KBM-7 (cell line): ENCODE results near the gene ARID5B.

Source experiments
- DNase-seq: peaks from one replicate; pipeline ENCODE4 v3.0.0-alpha.2; 2015
- in situ Hi-C: fragments of 300-500 bp; cut with MboI; formaldehyde crosslinking; loops from 2 replicates; pipeline ENCODE4 v1.14.3; 2020; ENCODE audit warnings: low sequenced_read_pairs, low pct_unique_long_range_greater_than_20kb, mixed read lengths

Gene ARID5B

DNA sequence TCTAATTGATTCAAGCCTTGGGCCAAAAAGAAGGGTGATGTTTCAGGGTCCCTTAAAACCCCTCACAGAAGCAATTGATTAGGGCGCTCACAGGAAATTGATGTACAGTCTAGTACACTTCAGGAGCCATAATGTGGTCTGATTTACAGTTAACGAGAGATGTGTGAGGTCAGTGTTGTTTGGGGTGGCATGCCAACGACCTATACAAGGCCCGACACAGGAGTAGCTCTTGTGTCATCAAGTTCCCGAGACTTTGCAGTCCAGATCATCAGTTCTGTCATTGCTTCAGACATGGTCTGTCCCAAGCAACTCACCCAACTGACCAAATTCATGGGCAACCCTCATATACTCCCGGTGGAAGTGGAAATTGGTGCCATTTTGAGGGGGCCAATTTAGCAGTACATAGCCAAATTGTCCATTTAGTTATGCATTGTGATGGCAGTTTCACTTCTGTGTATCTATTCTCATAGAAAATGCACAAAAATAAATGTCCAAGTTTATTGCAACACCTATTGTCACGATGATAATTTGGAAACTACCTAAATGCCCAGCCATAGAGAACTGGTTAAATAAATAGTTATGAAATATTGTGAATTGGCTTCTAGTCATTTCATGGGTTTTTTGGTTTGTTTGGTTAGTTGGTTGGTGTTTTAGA, 18.0 kb upstream of the ARID5B start:
- in situ Hi-C loops: no loop called here
- no peak for DNase-seq

DNA sequence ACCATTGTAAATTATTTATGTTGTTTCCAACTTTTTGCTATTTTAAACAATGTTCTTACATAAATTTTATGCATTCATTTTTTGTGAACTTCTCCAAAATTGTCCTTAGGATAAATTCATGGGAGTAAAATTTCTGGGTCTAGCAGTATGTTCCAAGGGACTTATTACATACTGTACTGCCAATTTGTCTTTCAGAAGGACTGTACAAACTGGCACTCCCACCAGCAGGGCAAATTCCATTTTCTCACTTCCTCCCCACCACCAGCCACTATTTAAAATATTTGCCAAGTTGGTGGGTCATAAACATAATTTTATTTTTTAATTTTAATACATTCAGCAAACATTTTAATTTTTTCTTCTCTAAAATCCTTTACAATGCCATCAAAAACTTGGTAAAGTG, 13.7 kb upstream of the ARID5B start:
- in situ Hi-C loops: no loop called here
- DNase-seq: no peak

DNA sequence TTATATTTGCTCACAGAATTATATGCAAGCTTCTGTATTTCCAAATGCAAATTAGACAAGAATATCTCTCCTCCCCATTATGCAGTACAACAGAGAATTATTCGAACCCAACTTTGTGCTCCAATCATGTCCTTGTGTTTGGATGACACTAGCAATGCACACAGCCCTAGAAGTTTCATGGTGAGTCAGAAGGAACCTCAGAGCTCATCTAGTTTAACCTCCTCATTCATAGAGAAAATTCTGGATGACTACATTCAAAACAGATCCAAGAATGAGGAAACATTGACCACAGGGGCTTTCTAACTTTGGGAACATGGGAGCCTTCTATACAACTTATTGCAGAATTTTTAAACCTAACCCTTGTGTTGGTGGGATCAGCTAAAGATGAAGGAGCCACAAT, 12.8 kb upstream of the ARID5B start:
- DNase-seq: no peak
- in situ Hi-C loops: no loop called here

DNA sequence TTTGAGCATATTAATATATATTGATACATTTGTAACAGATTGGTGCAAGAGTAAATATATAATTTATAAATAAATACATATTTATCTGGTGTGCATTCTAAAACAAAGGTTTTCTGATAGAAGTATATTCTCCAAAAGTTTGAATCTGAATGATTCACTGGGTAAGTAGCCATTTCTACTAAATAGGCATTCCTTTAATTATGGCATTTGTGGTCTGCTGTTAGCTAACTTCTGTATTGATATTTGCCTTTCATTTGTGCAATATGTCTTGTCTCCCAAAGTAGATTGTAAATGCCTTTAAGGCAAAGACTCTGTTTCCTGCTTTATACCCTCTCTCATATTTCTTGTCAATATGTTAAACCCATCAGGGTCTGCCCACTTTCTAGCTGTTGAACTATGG, 11.1 kb upstream of the ARID5B start:
- in situ Hi-C loops: no loop called here
- no peak for DNase-seq

DNA sequence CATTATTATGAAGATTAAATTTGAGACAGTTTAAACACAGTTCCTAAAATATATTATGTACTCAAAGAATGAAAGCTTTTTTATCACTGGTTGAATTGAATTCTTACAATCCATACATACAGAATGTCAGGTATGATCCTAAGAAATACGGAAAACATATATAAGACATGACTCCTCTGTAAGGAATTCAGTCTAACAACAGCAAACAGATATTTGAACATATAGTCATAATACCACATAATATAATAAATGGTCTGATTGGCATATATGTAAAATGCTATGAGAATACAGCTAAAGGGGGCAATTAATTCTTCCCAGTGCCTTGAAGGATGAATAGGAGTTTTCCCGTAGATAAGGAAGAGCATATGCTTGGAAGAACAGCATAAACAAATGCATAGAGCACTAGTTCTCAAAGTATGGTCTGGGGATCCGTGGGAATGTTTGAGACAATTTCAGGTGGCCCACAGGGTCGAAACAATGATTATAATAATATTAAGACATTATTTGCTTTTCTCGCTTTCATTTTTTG, 10.6 kb upstream of the ARID5B start:
- in situ Hi-C loops: no loop called here
- no peak for DNase-seq

GRCh38 chr10:61891906-61892585, 9.5 kb upstream of the ARID5B start:
- in situ Hi-C loops: no loop called here
- DNase-seq: no peak

DNA sequence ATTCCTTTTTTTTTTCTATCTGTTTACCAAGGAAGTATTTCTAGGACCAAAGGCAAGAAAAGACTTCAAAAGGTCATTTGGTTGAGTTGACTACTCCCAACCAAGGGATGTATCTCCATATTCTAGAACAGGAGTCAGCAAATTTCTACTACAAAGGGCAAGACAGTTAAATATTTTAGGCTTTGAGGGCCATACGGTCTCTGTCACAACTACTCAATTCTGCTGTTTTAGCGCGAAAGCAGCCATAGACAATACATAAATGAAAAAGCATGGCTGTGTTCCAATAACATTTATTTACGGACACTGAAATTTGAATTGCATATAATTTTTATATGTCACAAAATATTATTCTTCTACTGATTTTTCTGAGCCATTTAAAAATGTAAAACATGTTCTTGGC, 8.5 kb upstream of the ARID5B start:
- in situ Hi-C loops: no loop called here
- no peak for DNase-seq

- in situ Hi-C loops: no loop called here
- DNase-seq: no peak
Measured at GRCh38 chr10:61894133-61894532, 7.4 kb upstream of the ARID5B start.

DNA sequence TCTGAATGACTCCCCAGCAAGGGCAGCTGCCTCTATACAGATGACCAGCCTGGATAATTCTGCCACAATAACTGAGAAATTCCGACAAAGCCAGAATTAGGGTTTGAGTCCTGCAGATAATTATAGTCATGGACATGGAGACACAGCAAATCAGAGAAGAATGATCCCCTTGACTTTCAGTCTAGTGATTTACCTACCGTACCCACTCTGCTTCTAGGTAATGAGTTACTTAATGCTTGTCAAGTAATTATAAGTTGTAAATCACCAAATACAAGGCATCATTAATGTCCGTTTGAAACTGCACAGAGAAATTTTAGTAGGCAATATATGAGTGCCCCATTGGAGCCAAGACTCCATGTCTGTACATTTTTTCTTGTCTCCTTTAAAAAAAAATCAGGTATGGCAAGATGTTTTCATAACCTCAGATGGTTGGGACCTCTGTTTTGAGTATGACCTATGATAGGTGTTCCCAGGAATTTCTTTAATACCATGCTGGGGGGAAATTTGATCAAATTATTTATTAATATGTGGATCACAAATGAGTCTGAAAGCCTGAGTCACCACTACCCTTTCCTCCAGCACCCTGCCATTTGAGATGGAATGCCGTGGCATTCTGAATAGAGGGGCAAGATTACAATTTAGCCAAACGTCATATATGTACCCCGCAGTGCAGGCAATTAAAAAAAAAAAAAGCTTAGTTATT, 5.5 kb upstream of the ARID5B start:
- no peak for DNase-seq
- in situ Hi-C loops: no loop called here

- DNase-seq: peak; percentile 95
Measured at GRCh38 chr10:61896854-61897661, 4.4 kb upstream of the ARID5B start.

DNA sequence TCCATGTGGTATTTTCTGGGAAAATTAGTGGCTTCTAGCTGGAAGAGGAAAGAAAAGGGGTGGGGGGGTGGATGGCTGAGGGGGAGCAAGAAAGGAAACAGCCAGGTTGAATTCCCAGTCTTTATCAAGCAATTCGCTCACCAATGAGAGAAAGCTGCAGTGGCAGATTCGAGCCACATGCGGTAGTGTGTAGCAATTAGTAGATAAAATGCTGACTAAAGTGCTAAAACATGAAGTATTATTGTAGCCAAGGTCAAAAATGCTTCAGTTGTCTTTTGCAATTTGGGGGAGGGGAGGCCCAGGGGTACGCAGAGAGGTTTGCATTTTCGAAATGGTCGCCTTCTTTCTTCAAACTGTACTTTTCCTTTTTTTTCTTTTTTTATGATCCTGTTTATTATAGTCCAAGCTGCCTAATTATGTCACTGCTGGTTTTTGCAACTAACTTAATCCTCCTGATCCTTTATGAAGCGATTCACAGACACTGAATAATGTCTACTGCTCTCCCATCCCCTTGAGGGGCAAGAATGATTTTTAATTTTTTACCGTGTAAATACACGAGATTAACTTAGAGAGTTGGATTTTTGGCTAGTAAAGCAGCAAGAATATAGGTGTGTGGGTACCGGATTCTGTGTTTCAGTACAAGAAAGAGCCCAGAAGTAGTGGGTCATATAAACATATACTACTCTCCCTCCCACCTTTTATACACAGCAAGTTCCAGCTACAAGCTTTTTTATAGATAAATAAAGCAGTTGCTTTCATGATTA, 3.6 kb upstream of the ARID5B start:
- in situ Hi-C loops: no loop called here
- peak; percentile 34 for DNase-seq

More at GRCh38 chr10:61896854-61897661, 4.4 kb upstream of the ARID5B start:
- in situ Hi-C loops: no loop called here

DNA sequence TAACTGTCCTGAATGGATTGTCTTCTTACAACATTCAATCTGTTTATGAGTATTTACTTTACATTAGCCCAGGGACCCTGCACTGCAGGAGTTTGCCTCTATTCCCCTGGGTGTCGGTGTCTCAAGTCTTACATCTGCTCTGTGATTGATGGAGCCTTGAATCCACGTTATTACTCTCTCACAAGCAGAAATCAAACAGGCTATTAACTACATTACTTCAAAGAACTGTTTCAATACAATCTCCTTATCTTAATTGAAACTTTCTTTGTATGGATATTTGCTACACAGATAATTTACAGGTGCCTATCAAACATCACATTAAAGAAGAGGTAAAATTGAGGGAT, 3.1 kb upstream of the ARID5B start:
- no peak for DNase-seq
- in situ Hi-C loops: no loop called here

DNA sequence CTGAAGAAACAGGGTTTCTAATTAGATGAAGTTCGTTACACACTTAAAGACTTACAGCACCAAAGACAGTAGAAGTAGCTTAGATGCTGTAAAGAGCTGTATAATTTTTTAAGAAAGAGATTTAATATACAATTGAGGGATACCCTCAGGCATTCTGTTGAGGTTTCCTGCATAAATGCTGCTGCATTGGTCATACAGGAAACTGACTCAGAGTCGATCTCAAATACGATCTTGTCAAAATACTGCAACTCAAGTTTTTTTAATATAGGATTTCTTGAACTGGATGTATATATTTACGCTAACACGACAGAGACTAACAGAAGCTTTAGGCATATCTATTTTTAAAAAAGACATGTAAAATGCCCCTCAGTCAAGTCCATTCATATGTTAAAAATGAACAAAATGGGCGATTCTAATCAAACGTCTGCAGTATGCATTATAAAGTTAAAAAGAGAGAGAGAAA, 2.4 kb upstream of the ARID5B start:
- in situ Hi-C loops: no loop called here
- peak; percentile 57 for DNase-seq

GRCh38 chr10:61899663-61899996, 1.9 kb upstream of the ARID5B start:
- in situ Hi-C loops: no loop called here
- no peak for DNase-seq

- in situ Hi-C loops: no loop called here
- DNase-seq: peak; percentile 87
Measured at GRCh38 chr10:61899997-61900828, 1.3 kb upstream of the ARID5B start.

DNA sequence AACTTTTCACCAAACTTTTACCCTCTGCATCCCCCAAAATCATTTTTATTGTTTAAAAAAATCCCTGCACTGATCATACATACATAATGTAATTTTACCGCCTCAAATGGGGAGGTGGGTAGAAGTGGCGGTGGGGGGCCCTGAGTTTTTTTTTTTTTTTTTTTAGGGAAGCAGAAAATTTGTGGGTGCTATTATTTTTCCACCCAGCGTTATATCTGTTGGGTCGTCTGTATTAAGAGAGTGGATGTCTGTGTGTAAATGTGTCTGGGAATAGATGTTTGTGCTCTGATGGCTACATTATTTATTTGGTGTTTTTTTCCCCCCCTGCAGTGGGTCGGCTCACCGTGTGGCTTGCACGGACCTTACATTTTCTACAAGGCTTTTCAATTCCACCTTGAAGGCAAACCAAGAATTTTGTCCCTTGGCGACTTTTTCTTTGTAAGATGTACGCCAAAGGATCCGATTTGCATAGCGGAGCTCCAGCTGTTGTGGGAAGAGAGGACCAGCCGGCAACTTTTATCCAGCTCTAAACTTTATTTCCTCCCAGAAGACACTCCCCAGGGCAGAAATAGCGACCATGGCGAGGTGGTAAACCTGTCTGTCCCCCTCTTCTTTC, 438 bp downstream of the ARID5B start:
- no peak for DNase-seq
- in situ Hi-C loops: no loop called here

GRCh38 chr10:61902445-61903220, 1.1 kb downstream of the ARID5B start:
- in situ Hi-C loops: no loop called here
- DNase-seq: peak; percentile 82
